KMS-11 (cell line): Measurements from ENCODE around the gene GPR34.

Source experiments
- H2AFZ ChIP-seq: fragments of 200-600 bp; sonication (generic); 2 replicates; pipeline ENCODE4 v1.6.1; 2016; ENCODE audit warnings: antibody characterized with exemption, mixed run types, low read depth
- H3K27ac ChIP-seq: fragments of 200-600 bp; sonication (generic); 2 replicates; pipeline ENCODE4 v1.6.1; 2016; ENCODE audit warnings: mild to moderate bottlenecking, mixed run types
- H3K27me3 ChIP-seq: fragments of 200-600 bp; sonication (generic); 2 replicates; pipeline ENCODE4 v1.6.1; 2017; ENCODE audit warnings: mild to moderate bottlenecking, low read depth, mixed run types, moderate library complexity; ENCODE audit not compliant: insufficient read depth
- H3K36me3 ChIP-seq: fragments of 200-600 bp; sonication (generic); 2 replicates; pipeline ENCODE4 v1.6.1; 2017; ENCODE audit warnings: mild to moderate bottlenecking, mixed run types; ENCODE audit not compliant: insufficient read depth
- H3K4me1 ChIP-seq: fragments of 200-600 bp; sonication (generic); 2 replicates; pipeline ENCODE4 v1.6.1; 2016; ENCODE audit warnings: mild to moderate bottlenecking, low read depth, mixed run types; ENCODE audit not compliant: poor library complexity, severe bottlenecking
- H3K4me2 ChIP-seq: fragments of 200-600 bp; sonication (generic); 2 replicates; pipeline ENCODE4 v1.7.0; 2016; ENCODE audit warnings: mild to moderate bottlenecking, mixed run types
- H3K4me3 ChIP-seq: fragments of 200-600 bp; sonication (generic); IDR thresholded peaks from 2 replicates; pipeline ENCODE4 v1.6.1; 2017; ENCODE audit warnings: low read depth, low read length, mixed read lengths; ENCODE audit not compliant: insufficient read depth
- H3K79me2 ChIP-seq: fragments of 200-600 bp; sonication (generic); 2 replicates; pipeline ENCODE4 v1.6.1; 2016; ENCODE audit warnings: low read depth, mixed run types; ENCODE audit not compliant: insufficient read depth
- H3K9ac ChIP-seq: fragments of 200-600 bp; sonication (generic); 2 replicates; pipeline ENCODE4 v1.6.1; 2016; ENCODE audit warnings: mild to moderate bottlenecking, mixed run types
- H4K20me1 ChIP-seq: fragments of 200-600 bp; sonication (generic); 2 replicates; pipeline ENCODE4 v1.6.1; 2016; ENCODE audit warnings: mild to moderate bottlenecking, mixed run types; ENCODE audit not compliant: insufficient read depth
- TF ChIP-seq, protein P1 (sequence below): fragments of 200-600 bp; sonication (generic); conservative IDR thresholded peaks from 2 replicates; pipeline ENCODE4 v1.6.1; 2017; ENCODE audit warnings: low read depth, mild to moderate bottlenecking, antibody characterized with exemption, low read length, moderate library complexity, mixed read lengths

GPR34 gene

GRCh38 chrX:41693024-41693423 lies 4.3 kb downstream of the GPR34 start:
- Histone ChIP-seq H3K4me1 (no peaks in the 10 kb centered on the region), H2AFZ (no peak overlapping the region), H3K4me2 (no peak overlapping the region), H3K27ac (no peak overlapping the region), H3K27me3 (no peaks in the 10 kb centered on the region), H3K4me3 (no peak overlapping the region), H3K36me3 (no peaks in the 10 kb centered on the region), H3K9ac (no peak overlapping the region), H4K20me1 (no peaks in the 10 kb centered on the region), H3K79me2 (no peaks in the 10 kb centered on the region)
- TF ChIP-seq, protein P1, sequence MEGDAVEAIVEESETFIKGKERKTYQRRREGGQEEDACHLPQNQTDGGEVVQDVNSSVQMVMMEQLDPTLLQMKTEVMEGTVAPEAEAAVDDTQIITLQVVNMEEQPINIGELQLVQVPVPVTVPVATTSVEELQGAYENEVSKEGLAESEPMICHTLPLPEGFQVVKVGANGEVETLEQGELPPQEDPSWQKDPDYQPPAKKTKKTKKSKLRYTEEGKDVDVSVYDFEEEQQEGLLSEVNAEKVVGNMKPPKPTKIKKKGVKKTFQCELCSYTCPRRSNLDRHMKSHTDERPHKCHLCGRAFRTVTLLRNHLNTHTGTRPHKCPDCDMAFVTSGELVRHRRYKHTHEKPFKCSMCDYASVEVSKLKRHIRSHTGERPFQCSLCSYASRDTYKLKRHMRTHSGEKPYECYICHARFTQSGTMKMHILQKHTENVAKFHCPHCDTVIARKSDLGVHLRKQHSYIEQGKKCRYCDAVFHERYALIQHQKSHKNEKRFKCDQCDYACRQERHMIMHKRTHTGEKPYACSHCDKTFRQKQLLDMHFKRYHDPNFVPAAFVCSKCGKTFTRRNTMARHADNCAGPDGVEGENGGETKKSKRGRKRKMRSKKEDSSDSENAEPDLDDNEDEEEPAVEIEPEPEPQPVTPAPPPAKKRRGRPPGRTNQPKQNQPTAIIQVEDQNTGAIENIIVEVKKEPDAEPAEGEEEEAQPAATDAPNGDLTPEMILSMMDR, result no peak

DNA sequence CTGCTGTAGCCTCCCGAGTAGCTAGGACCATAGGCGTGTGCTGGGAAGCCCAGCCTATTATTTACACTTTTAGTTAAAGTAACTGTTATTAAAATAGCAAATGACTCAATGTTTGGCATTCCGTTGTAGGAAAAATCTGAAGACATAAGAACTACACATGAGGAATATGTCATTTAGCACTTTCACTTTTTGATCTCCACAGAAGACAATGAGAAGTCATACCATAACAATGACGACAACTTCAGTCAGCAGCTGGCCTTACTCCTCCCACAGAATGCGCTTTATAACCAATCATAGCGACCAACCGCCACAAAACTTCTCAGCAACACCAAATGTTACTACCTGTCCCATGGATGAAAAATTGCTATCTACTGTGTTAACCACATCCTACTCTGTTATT lies 6.7 kb downstream of the GPR34 start:
- no peak overlapping the region for H3K9ac ChIP-seq
- no peak overlapping the region for H3K4me3 ChIP-seq
- H2AFZ ChIP-seq, result no peak overlapping the region
- no peaks in the 10 kb centered on the region for H3K36me3 ChIP-seq
- no peaks in the 10 kb centered on the region for H3K4me1 ChIP-seq
- no peak overlapping the region for H3K4me2 ChIP-seq
- H4K20me1 ChIP-seq, result no peaks in the 10 kb centered on the region
- H3K79me2 ChIP-seq, result no peaks in the 10 kb centered on the region
- no peak overlapping the region for H3K27ac ChIP-seq
- TF ChIP-seq, protein P1, result no peak
- no peaks in the 10 kb centered on the region for H3K27me3 ChIP-seq

- H3K79me2 ChIP-seq, result no peaks in the 10 kb centered on the region
- TF ChIP-seq, protein P1, result no peak
- no peaks in the 10 kb centered on the region for H4K20me1 ChIP-seq
- no peaks in the 10 kb centered on the region for H3K27me3 ChIP-seq
- no peak overlapping the region for H3K27ac ChIP-seq
- no peak overlapping the region for H3K4me3 ChIP-seq
- H3K9ac ChIP-seq, result no peak overlapping the region
- peaks cover 22% of the 10 kb centered on the region for H3K4me1 ChIP-seq
- H3K4me2 ChIP-seq, result no peak overlapping the region
- H2AFZ ChIP-seq, result no peak overlapping the region
- H3K36me3 ChIP-seq, result no peaks in the 10 kb centered on the region
These were observed 14.8 kb downstream of the GPR34 start for GRCh38 chrX:41703574-41704029.

DNA sequence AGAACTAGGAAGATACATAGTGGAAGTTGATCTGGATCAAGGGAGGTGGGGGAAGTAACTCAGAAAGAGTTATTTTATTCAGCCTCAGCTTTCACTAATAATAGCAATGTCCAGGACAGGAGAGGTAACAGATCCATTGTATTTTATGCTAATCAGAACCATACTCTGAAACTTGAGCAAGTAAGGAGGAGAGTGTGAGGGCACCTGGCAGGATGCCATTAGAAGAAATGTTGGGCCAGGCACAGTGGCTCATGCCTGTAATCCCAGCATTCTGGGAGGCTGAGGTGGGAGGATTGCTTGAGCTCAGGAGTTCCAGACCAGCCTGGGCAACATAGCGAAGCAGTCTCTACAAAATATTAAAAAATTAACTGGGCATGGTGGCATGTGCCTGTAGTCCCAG lies 16.3 kb downstream of the GPR34 start:
- no peak overlapping the region for H2AFZ ChIP-seq
- no peaks in the 10 kb centered on the region for H4K20me1 ChIP-seq
- no peaks in the 10 kb centered on the region for H3K27me3 ChIP-seq
- no peak overlapping the region for H3K27ac ChIP-seq
- H3K79me2 ChIP-seq, result no peaks in the 10 kb centered on the region
- TF ChIP-seq, protein P1, result no peak
- H3K9ac ChIP-seq, result no peak overlapping the region
- H3K4me1 ChIP-seq, result peaks cover 22% of the 10 kb centered on the region
- no peaks in the 10 kb centered on the region for H3K36me3 ChIP-seq
- H3K4me3 ChIP-seq, result no peak overlapping the region
- no peak overlapping the region for H3K4me2 ChIP-seq
